RWPE2 (cell line): ENCODE results near the gene RXRA.

Experiments
- ATAC-seq: fragments of 200-7000 bp; cut with Tn5 transposase; 3 replicates; pipeline ENCODE4 v1.9.1; 2021; ENCODE audit warnings: low read depth
- DNase-seq: peaks from one replicate; pipeline ENCODE4 v3.0.0-alpha.2; 2020; ENCODE audit warnings: low spot score
- H3K27ac ChIP-seq: fragments of 450-650 bp; 2 replicates; pipeline ENCODE4 v1.5.1; 2017; ENCODE audit warnings: mild to moderate bottlenecking; ENCODE audit not compliant: poor library complexity, severe bottlenecking
- H3K27me3 ChIP-seq: fragments of 250-450 bp; sonication (Bioruptor Pico); 2 replicates; pipeline ENCODE4 v1.5.1; 2021; ENCODE audit warnings: mild to moderate bottlenecking, moderate library complexity; ENCODE audit not compliant: insufficient read depth, poor library complexity, severe bottlenecking
- H3K36me3 ChIP-seq: fragments of 250-450 bp; sonication (Bioruptor Pico); 2 replicates; pipeline ENCODE4 v1.5.1; 2020; ENCODE audit warnings: low read depth, mild to moderate bottlenecking, moderate library complexity
- H3K4me1 ChIP-seq: fragments of 250-450 bp; sonication (Bioruptor Pico); 2 replicates; pipeline ENCODE4 v1.5.1; 2021; ENCODE audit warnings: mild to moderate bottlenecking, moderate library complexity; ENCODE audit not compliant: insufficient read depth, poor library complexity, severe bottlenecking
- H3K4me3 ChIP-seq: fragments of 250-450 bp; sonication (Bioruptor Pico); 2 replicates; pipeline ENCODE4 v1.5.1; 2021; ENCODE audit warnings: mild to moderate bottlenecking, moderate library complexity; ENCODE audit not compliant: severe bottlenecking
- H3K9me3 ChIP-seq: fragments of 250-450 bp; sonication (Bioruptor Pico); 2 replicates; pipeline ENCODE4 v1.5.1; 2021; ENCODE audit warnings: mild to moderate bottlenecking, moderate library complexity; ENCODE audit not compliant: severe bottlenecking
- TF ChIP-seq, protein P1 (sequence below): fragments of 450-650 bp; IDR thresholded peaks from one replicate; pipeline ENCODE4 v1.5.1; 2017; ENCODE audit warnings: mild to moderate bottlenecking, moderate library complexity; ENCODE audit not compliant: poor library complexity, severe bottlenecking

Gene RXRA

GRCh38 chr9:134378901-134379338 lies 52.7 kb downstream of the RXRA start:
- H3K9me3 ChIP-seq: no peaks in the 10 kb centered on the region
- TF ChIP-seq, protein P1, sequence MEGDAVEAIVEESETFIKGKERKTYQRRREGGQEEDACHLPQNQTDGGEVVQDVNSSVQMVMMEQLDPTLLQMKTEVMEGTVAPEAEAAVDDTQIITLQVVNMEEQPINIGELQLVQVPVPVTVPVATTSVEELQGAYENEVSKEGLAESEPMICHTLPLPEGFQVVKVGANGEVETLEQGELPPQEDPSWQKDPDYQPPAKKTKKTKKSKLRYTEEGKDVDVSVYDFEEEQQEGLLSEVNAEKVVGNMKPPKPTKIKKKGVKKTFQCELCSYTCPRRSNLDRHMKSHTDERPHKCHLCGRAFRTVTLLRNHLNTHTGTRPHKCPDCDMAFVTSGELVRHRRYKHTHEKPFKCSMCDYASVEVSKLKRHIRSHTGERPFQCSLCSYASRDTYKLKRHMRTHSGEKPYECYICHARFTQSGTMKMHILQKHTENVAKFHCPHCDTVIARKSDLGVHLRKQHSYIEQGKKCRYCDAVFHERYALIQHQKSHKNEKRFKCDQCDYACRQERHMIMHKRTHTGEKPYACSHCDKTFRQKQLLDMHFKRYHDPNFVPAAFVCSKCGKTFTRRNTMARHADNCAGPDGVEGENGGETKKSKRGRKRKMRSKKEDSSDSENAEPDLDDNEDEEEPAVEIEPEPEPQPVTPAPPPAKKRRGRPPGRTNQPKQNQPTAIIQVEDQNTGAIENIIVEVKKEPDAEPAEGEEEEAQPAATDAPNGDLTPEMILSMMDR: no peak
- ATAC-seq: peak; percentile 43
- H3K4me3 ChIP-seq: no peak overlapping the region
- H3K4me1 ChIP-seq: peaks cover 58% of the 10 kb centered on the region
- no peaks in the 10 kb centered on the region for H3K27me3 ChIP-seq
- no peaks in the 10 kb centered on the region for H3K36me3 ChIP-seq
- DNase-seq: no peak
- peak overlapping the region; percentile 95 for H3K27ac ChIP-seq

- H3K9me3 ChIP-seq: no peaks in the 10 kb centered on the region
- peak overlapping the region; percentile 95 for H3K27ac ChIP-seq
- no peak overlapping the region for H3K4me3 ChIP-seq
- ATAC-seq: peak; percentile 77
- DNase-seq: peak; percentile 94
- H3K4me1 ChIP-seq: peaks cover 53% of the 10 kb centered on the region
- H3K36me3 ChIP-seq: no peaks in the 10 kb centered on the region
- TF ChIP-seq, protein P1: no peak
- no peaks in the 10 kb centered on the region for H3K27me3 ChIP-seq
Observed at GRCh38 chr9:134379831-134380365, 53.6 kb downstream of the RXRA start.

DNA sequence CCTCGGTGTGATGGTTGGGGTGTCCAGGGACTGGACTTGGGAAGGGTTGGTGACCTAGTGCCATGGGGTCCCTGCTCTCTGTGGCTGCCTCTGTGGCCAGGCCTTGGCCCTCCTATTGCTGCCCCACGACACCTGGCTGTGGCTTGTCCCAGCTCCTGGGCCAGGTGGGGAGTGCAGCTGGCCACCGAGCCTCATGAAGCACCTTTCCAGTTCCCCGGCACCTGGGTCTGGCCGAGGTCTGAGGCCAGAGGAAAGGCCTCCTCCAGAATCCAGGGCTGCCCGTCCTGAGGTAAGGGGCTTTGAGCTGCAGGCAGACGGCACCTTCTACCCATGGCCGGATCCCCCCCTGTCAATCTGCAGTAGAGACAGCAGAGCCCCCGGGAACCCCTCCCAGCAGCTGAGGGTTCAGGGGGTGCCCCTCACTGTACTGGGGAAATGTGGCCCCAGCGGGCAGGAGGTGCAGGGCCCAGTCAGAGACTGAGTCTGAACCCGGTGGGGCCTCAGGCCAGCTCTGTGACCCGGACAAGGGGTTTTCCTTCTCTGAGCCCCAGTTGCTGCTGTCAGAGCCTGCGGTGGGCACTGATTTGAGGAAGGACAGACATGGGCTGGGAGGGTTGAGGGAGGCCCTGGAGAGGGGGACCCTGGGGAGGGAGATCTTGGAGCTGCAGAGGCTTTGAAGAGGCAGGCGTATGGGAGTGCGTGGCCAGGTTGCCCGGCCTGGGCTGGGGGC lies 54.5 kb downstream of the RXRA start:
- Histone ChIP-seq H3K27ac (peak overlapping the region; percentile 95), H3K27me3 (no peaks in the 10 kb centered on the region), H3K9me3 (no peaks in the 10 kb centered on the region), H3K4me3 (no peak overlapping the region), H3K4me1 (peaks cover 47% of the 10 kb centered on the region), H3K36me3 (no peaks in the 10 kb centered on the region)
- TF ChIP-seq, protein P1: no peak
- no peak for DNase-seq
- ATAC-seq: no peak

GRCh38 chr9:134381272-134381661 lies 55.0 kb downstream of the RXRA start:
- peaks cover 44% of the 10 kb centered on the region for H3K4me1 ChIP-seq
- peak overlapping the region; percentile 95 for H3K27ac ChIP-seq
- H3K9me3 ChIP-seq: no peaks in the 10 kb centered on the region
- ATAC-seq: no peak
- no peaks in the 10 kb centered on the region for H3K36me3 ChIP-seq
- no peak overlapping the region for H3K4me3 ChIP-seq
- H3K27me3 ChIP-seq: no peaks in the 10 kb centered on the region
- DNase-seq: no peak
- TF ChIP-seq, protein P1: no peak
